ENCODE measurements around the gene LTBP1.

DNA sequence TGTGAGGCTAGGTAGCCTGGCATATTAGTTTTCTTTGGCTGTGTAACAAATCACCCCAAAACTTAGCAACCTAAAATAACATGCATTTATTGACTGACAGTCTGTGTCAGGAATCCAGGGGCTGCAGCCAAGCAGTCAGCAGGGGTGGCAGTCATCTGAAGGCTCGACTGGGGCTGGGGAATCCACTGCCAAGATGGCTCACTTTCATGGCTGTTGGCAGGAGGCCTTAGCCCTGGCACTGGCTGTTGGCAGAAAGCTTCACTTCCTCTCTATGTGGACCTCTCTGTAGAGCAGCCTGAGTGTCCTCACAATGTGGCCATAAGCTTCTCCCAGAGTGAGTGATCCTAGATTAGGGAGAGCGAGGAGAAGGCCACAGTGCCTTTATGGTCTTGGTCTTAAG lies 78.0 kb downstream of the LTBP1 start:
- TF ChIP-seq EP300 (IDR thresholded peaks at IDR 0.05; ENCODE audit: borderline replicate concordance): no peak
- TF ChIP-seq CEBPB (IDR thresholded peaks at IDR 0.05): no peak
- TF ChIP-seq, protein P1, sequence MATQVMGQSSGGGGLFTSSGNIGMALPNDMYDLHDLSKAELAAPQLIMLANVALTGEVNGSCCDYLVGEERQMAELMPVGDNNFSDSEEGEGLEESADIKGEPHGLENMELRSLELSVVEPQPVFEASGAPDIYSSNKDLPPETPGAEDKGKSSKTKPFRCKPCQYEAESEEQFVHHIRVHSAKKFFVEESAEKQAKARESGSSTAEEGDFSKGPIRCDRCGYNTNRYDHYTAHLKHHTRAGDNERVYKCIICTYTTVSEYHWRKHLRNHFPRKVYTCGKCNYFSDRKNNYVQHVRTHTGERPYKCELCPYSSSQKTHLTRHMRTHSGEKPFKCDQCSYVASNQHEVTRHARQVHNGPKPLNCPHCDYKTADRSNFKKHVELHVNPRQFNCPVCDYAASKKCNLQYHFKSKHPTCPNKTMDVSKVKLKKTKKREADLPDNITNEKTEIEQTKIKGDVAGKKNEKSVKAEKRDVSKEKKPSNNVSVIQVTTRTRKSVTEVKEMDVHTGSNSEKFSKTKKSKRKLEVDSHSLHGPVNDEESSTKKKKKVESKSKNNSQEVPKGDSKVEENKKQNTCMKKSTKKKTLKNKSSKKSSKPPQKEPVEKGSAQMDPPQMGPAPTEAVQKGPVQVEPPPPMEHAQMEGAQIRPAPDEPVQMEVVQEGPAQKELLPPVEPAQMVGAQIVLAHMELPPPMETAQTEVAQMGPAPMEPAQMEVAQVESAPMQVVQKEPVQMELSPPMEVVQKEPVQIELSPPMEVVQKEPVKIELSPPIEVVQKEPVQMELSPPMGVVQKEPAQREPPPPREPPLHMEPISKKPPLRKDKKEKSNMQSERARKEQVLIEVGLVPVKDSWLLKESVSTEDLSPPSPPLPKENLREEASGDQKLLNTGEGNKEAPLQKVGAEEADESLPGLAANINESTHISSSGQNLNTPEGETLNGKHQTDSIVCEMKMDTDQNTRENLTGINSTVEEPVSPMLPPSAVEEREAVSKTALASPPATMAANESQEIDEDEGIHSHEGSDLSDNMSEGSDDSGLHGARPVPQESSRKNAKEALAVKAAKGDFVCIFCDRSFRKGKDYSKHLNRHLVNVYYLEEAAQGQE (IDR thresholded peaks at IDR 0.05; ENCODE audit: low read depth): no peak
- TF ChIP-seq RAD21 (IDR thresholded peaks at IDR 0.05; ENCODE audit: low read depth): no peak
- TF ChIP-seq TAF1 (IDR thresholded peaks at IDR 0.05; ENCODE audit: low read depth): no peak
- TF ChIP-seq, protein P2, sequence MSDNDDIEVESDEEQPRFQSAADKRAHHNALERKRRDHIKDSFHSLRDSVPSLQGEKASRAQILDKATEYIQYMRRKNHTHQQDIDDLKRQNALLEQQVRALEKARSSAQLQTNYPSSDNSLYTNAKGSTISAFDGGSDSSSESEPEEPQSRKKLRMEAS (IDR thresholded peaks at IDR 0.05): no peak
- no peak for TF ChIP-seq FOXM1 (IDR thresholded peaks at IDR 0.05; ENCODE audit: borderline replicate concordance, low read depth)
- TF ChIP-seq YY1 (IDR thresholded peaks at IDR 0.05; ENCODE audit: low read depth): no peak
- TF ChIP-seq EGR1 (IDR thresholded peaks at IDR 0.05): no peak
- TF ChIP-seq, protein P3, sequence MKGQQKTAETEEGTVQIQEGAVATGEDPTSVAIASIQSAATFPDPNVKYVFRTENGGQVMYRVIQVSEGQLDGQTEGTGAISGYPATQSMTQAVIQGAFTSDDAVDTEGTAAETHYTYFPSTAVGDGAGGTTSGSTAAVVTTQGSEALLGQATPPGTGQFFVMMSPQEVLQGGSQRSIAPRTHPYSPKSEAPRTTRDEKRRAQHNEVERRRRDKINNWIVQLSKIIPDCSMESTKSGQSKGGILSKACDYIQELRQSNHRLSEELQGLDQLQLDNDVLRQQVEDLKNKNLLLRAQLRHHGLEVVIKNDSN (IDR thresholded peaks at IDR 0.05): no peak
- no peak for TF ChIP-seq CREB1 (IDR thresholded peaks at IDR 0.05; ENCODE audit: low read depth)
- no peak for TF ChIP-seq ZBTB7A (IDR thresholded peaks at IDR 0.05; ENCODE audit: low read depth)
- no peak for TF ChIP-seq NFIC (IDR thresholded peaks at IDR 0.05)

All from Ishikawa (cell line).